Adrenal gland (tissue), 12 donors: Measurements from ENCODE around the gene GRM5. TPM values are rescaled to one million over a fixed set of nuclear protein-coding genes. Genes with fewer than 3 reads are reported as not detected.
"Not testable (repeated sequence)": the region's sequence is repeated elsewhere in the genome, so short reads cannot be mapped to it uniquely, and the experiment has no call there.

ENCODE experiments used
- DNase-seq, 7 donors: peaks; one replicate each; pipeline ENCODE4 v3.0.0-alpha.2; 2019 to 2020
- H3K27ac ChIP-seq, 5 donors: fragments of 200-600 bp; sonication (generic) in 4 of 5; 1 replicate in 3 of 5; 2 replicates in 2 of 5; pipeline versions ENCODE4 v1.5.1 to v1.8.0; 2016 to 2020; ENCODE audit warnings: mild to moderate bottlenecking in 1 of 5
- H3K27me3 ChIP-seq: fragments of 200-600 bp; 2 replicates; pipeline ENCODE4 v1.8.0; 2021
- H3K36me3 ChIP-seq, 2 donors: fragments of 200-600 bp; replicated peaks in 1 of 2; 1 replicate in 1 of 2; 2 replicates in 1 of 2; pipeline versions ENCODE4 v1.5.1 to v1.8.0; 2018 to 2022
- H3K4me1 ChIP-seq, 2 donors: fragments of 200-600 bp; replicated peaks in 1 of 2; 1 replicate in 1 of 2; 2 replicates in 1 of 2; pipeline versions ENCODE4 v1.5.1 to v1.8.0; 2018 to 2021
- H3K4me3 ChIP-seq, 4 donors: fragments of 200-600 bp; sonication (generic) in 3 of 4; one replicate each; pipeline ENCODE4 v1.5.1; 2016 to 2018
- H3K9me3 ChIP-seq, 3 donors: fragments of 200-600 bp; sonication (generic) in 1 of 3; replicated peaks in 1 of 3; 1 replicate in 2 of 3; 2 replicates in 1 of 3; pipeline versions ENCODE4 v1.5.1 to v1.8.0; 2016 to 2021
- POLR2A ChIP-seq, 2 donors: fragments of 450-650 bp; IDR thresholded peaks; one replicate each; pipeline ENCODE4 v1.6.1; 2017; ENCODE audit warnings: antibody characterized with exemption in 2 of 2, mild to moderate bottlenecking in 2 of 2, moderate library complexity in 1 of 2
- WGBS, 4 donors: extraction: QIAGEN DNeasy Blood & Tissue Kit in 2 of 4; methylation state at CpG; one replicate each; pipeline versions ENCODE4 v1.1.5 to v1.1.7; 2013 to 2017; 5-methylcytosine and 5-hydroxymethylcytosine counted together
- intact Hi-C, 2 donors: fragments of 100-400 bp; cut with DNase I; formaldehyde crosslinking; loops; one replicate each; pipeline versions ENCODE4 v1.14.1 to v1.15.0; 2022 to 2023
- polyA plus RNA-seq, 3 donors: library from polyadenylated mRNA; stranded (reverse); fragments of 200-250 nt in 2 of 3; fragments of 350-450 nt in 1 of 3; fragmentation: Illumina TruSeq in 1 of 3; extraction: RNeasy Lipid Tissue Mini Kit (QIAGEN cat#74804) in 1 of 3; gene quantifications; one replicate each; pipeline ENCODE4 v1.2.3, GENCODE V29; 2013 to 2014
- total RNA-seq, 9 donors: library from RNA; depleted of rRNA in 4 of 9; stranded (reverse); fragments of >200 nt in 4 of 9; fragments of 120-200 nt in 1 of 9; fragmentation: NEBNext Ultra II Directional in 1 of 9; extraction: Animal tissue kit (Norgen Biotek cat#: 25700) in 1 of 9; gene quantifications; one replicate each; pipeline versions ENCODE4 v1.1.0 to v1.2.4, GENCODE V29; 2013 to 2023
- TF ChIP-seq, protein P1 (sequence below), 6 experiments: fragments of 450-650 bp in 4 of 6; fragments of 200-600 bp in 2 of 6; sonication (generic) in 1 of 6; IDR thresholded peaks; 1 replicate in 5 of 6; 2 replicates in 1 of 6; pipeline versions ENCODE4 v1.5.1 to v1.8.0; 2016 to 2021; ENCODE audit warnings: antibody characterized with exemption in 6 of 6, mild to moderate bottlenecking in 2 of 6, moderate library complexity in 1 of 6
- donor health status: healthy with polysubstance abuse.
- donor health status: Bipolar disorder and iron deficiency.
- donor health status: DM: yes; HTN: yes; CAD: no.
- donor health status: DM: no; HTN: no; CAD: no.
- donor health status: DM: no; HTN: no; CAD: no.
- donor health status: DM: yes; HTN: yes; CAD: no.

GRM5 gene
- total and polyA plus RNA-seq, 12 donors, result under 0.01 to 0.33 (median 0.17) TPM; not detected in 8

DNA sequence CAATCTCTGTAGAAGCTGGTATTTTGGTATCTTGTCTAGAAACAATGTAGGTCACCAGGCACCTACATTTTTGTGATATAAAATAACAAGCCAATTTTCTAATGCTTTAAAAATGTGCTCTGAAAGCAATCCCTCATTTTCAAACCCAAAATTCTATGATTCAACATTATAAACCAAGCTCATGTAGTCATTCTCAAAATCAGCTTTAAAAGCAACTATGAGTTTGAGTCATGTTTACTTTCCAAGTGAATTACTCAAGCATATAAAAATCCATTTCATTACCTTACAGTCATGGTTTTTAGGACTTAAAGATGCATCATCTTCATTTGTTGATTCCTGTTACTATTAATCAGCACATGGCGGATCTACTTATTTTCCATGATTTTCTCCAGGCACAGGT is 216.4 kb downstream of the GRM5 start:
- no peaks in the 10 kb centered on the region for H3K9me3 ChIP-seq
- 85 to 92% (median 88%) methylated on average over 1 of the region's 1 CpG for WGBS, 4 donors
- no peak for DNase-seq
- H3K27ac ChIP-seq, result no peak overlapping the region
- TF ChIP-seq, protein P1, sequence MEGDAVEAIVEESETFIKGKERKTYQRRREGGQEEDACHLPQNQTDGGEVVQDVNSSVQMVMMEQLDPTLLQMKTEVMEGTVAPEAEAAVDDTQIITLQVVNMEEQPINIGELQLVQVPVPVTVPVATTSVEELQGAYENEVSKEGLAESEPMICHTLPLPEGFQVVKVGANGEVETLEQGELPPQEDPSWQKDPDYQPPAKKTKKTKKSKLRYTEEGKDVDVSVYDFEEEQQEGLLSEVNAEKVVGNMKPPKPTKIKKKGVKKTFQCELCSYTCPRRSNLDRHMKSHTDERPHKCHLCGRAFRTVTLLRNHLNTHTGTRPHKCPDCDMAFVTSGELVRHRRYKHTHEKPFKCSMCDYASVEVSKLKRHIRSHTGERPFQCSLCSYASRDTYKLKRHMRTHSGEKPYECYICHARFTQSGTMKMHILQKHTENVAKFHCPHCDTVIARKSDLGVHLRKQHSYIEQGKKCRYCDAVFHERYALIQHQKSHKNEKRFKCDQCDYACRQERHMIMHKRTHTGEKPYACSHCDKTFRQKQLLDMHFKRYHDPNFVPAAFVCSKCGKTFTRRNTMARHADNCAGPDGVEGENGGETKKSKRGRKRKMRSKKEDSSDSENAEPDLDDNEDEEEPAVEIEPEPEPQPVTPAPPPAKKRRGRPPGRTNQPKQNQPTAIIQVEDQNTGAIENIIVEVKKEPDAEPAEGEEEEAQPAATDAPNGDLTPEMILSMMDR (IDR thresholded peaks at IDR 0.05), result no peak
- TF ChIP-seq POLR2A (IDR thresholded peaks at IDR 0.05), result no peak
- no peaks in the 10 kb centered on the region for H3K4me1 ChIP-seq
- H3K27me3 ChIP-seq, result no peaks in the 10 kb centered on the region
- H3K4me3 ChIP-seq, result no peak overlapping the region
- intact Hi-C loops, result no loop called here
- no peaks in the 10 kb centered on the region for H3K36me3 ChIP-seq

DNA sequence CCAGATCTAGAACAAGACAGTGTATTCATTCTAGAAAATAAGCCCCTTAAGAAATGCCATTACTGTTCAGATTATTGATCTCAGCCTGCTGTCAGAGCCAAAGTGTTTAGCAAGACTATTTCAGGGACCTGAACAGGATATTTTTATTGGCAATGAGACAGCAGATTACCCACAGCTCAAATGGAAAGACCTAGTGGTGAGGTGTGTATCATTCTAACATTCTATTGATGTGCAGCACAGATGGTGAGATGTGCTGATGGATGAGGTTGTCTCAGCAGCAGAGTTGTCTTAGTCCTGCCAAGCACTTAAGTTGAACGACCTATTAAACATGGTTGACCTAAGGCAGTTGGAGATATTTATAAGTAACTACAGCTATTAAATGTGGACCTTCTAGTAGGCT is 219.5 kb downstream of the GRM5 start:
- intact Hi-C loops, H3K4me3 ChIP-seq, H3K9me3 ChIP-seq, H3K4me1 ChIP-seq, H3K27ac ChIP-seq, DNase-seq, H3K36me3 ChIP-seq, H3K27me3 ChIP-seq: not testable (repeated sequence)
- WGBS, 4 donors, result 13 to 41% (median 26%) methylated on average over 1 of the region's 1 CpG

DNA sequence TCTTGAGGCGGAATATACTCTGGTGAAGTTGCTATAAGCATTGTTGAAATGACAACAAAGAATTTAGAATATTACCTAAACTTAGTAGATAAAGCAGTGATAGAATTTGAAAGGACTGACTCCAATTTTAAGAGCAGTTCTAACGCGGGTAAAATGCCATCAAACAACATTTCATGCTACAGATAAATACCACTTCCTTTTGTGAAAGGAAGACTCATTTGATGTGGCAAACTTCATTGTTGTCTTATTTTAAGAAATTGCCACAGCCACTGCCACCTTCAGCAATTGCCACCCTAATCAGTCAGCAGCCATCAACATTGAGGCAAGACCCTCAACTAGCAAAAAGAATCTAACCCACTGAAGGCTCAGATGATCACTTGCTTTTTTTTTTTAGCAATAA is 220.8 kb downstream of the GRM5 start:
- H3K4me1 ChIP-seq, H3K27me3 ChIP-seq, intact Hi-C loops, H3K4me3 ChIP-seq, H3K9me3 ChIP-seq, H3K27ac ChIP-seq, H3K36me3 ChIP-seq, DNase-seq: not testable (repeated sequence)
- WGBS, 4 donors, result 76 to 89% (median 85%) methylated on average over 3 of the region's 3 CpGs

DNA sequence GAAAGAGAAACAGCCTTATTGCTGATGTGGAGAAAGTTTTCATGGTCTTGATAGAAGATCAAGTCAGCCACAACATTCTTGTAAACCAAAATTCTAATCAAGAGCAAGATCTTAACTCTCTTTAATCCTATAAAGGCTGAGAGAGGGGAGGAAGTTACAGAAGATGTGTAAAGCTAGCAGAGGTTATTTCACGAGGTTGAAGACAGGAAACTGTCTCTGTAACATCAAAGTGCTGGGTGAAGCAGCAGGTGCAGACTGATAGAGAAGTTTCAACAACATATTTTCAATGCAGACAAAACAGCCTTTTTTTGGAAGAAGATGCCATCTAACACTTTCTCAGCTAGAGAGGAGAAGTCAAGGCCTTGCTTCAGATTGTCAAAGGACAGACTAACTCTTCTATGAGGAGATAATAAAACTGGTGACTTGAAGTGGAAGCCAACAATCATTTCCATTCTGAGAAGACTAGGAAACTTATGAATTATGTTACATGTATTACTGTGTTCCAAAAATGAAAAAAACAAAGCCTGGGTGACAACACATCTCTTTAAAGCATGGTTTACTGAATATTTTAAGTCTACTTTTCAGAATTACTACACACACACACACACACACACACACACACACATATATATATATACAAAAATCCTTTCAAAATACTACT is 221.9 kb downstream of the GRM5 start:
- H3K4me3 ChIP-seq, DNase-seq, H3K27me3 ChIP-seq, H3K27ac ChIP-seq, H3K4me1 ChIP-seq, H3K36me3 ChIP-seq, H3K9me3 ChIP-seq, intact Hi-C loops: not testable (repeated sequence)
- WGBS, 4 donors, result 33 to 44% (median 35%) methylated on average over 1 of the region's 1 CpG

DNA sequence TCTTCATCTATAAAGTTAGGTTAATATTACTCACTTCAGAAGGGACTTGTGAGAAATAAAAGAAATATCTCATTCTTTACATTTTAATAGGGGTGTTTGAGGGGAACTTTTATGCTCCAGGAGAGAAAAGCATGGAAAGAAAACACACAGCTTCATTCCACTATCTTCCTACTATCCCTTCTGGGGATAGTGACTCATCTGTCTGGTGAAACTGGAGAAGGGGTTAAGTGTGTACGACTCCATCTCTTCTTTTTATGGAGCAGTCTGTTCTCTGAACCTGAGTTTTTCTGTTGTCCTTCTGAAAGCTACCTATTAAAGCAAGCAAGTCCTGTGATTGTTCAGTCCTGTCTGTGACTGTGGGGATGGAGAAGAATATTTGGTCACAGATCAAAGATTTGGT is 227.6 kb downstream of the GRM5 start:
- H3K27ac ChIP-seq, H3K36me3 ChIP-seq, intact Hi-C loops, DNase-seq, H3K9me3 ChIP-seq, H3K4me3 ChIP-seq, H3K4me1 ChIP-seq, H3K27me3 ChIP-seq: not testable (repeated sequence)
- WGBS, 4 donors, result 48 to 89% (median 56%) methylated on average over 1 of the region's 1 CpG

DNA sequence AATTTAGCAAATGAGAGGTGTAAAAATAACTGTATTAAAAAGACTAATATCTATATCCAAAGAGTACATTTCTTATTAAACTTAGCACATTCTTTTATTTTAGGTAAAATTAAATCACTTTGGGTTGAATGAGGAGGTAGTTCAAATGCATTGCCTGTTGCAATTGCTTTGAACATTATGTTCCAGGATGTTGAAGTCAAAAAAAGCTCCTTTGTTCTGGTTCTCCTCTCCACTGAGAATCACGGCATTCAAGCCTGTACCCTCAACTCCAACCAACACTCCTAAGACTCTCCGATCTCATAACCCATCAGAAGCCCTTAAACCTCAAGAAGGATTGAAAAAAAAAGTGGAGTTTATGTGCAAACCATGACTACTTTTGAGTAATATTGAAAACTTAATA is 230.1 kb downstream of the GRM5 start:
- H3K9me3 ChIP-seq, H3K27ac ChIP-seq: not testable (repeated sequence)
- 75 to 90% (median 81%) methylated on average over 2 of the region's 2 CpGs for WGBS, 4 donors

DNA sequence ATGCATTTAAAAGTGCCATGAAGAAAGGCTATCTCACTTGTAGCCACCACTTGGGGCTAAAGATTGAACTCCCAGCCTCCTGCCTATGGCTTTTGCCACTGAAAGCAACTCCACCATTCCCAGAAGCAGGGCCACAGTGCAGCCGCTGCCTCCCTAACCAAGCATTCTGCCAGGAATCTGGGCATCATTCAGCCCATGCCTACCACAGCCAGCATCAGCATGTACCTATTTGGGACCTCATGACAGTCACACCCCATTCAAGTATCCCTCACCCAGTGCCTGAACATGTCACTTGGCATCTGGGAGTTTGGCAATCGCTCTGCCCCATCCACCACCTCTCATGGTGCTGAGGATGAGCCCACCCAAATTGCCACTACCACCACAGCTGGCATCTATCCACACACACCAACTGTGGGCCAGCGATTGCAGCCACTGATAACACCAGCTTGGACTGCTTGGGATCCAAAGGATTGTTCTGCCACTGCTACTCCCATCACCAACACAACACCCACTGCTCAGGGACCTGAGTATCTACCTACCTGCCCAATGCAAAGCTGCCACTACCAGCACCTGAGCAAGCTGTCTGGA is 234.4 kb downstream of the GRM5 start:
- H3K27ac ChIP-seq, result no peak overlapping the region
- intact Hi-C loops, result no loop called here

More for the DNA sequence above, 230.1 kb downstream of the GRM5 start:
- intact Hi-C loops, H3K4me1 ChIP-seq, H3K27me3 ChIP-seq, DNase-seq, H3K36me3 ChIP-seq, H3K4me3 ChIP-seq: not testable (repeated sequence)

More for the DNA sequence above, 234.4 kb downstream of the GRM5 start:
- Histone ChIP-seq H3K9me3 (no peaks in the 10 kb centered on the region), H3K27me3 (no peaks in the 10 kb centered on the region), H3K4me1 (no peaks in the 10 kb centered on the region), H3K4me3 (no peak overlapping the region), H3K36me3 (no peaks in the 10 kb centered on the region)
- no peak for DNase-seq
- 77 to 89% (median 79%) methylated on average over 3 of the region's 3 CpGs for WGBS, 4 donors
- TF ChIP-seq, protein P1 (IDR thresholded peaks at IDR 0.05), result no peak
- TF ChIP-seq POLR2A (IDR thresholded peaks at IDR 0.05), result no peak
